ENCODE results near the gene ACTA2. TPM values are rescaled to one million over a fixed set of nuclear protein-coding genes. Genes with fewer than 3 reads are reported as not detected.

The ACTA2 gene
- total RNA-seq, 1 experiment from 2014 or later = 1.3 TPM

- Histone ChIP-seq H3K4me1 (ENCODE audit: low read length) (no peaks in the 10 kb centered on the region), H3K4me2 (ENCODE audit: low read depth, low read length, poor library complexity, severe bottlenecking) (no peak overlapping the region), H3K79me2 (ENCODE audit: low read length) (no peaks in the 10 kb centered on the region), H3K9me3 (ENCODE audit: low read length) (no peaks in the 10 kb centered on the region), H3K27me3 (ENCODE audit: low read length) (no peaks in the 10 kb centered on the region), H3K9me2 (replicated peaks; ENCODE audit: insufficient read depth, low read length) (no peaks in the 10 kb centered on the region), H3K27ac (ENCODE audit: low read length) (no peak overlapping the region), H3K4me3 (ENCODE audit: low read length) (no peak overlapping the region), H3K9ac (ENCODE audit: low read length) (no peak overlapping the region), H4K20me1 (ENCODE audit: insufficient read depth, low read depth, low read length) (no peaks in the 10 kb centered on the region), H3K36me3 (ENCODE audit: insufficient read depth, low read length) (no peaks in the 10 kb centered on the region), H2AFZ (ENCODE audit: low read length) (no peak overlapping the region)
- no peak for DNase-seq
Observed at GRCh38 chr10:88966797-88967196, 14.2 kb upstream of the ACTA2 start.

- no peak overlapping the region for H2AFZ ChIP-seq (ENCODE audit: low read length)
- no peak overlapping the region for H3K4me2 ChIP-seq (ENCODE audit: low read depth, low read length, poor library complexity, severe bottlenecking)
- DNase-seq = no peak
- no peak overlapping the region for H3K4me3 ChIP-seq (ENCODE audit: low read length)
- no peaks in the 10 kb centered on the region for H3K9me3 ChIP-seq (ENCODE audit: low read length)
- H3K36me3 ChIP-seq (ENCODE audit: insufficient read depth, low read length) = no peaks in the 10 kb centered on the region
- H4K20me1 ChIP-seq (ENCODE audit: insufficient read depth, low read depth, low read length) = no peaks in the 10 kb centered on the region
- H3K4me1 ChIP-seq (ENCODE audit: low read length) = no peaks in the 10 kb centered on the region
- no peaks in the 10 kb centered on the region for H3K79me2 ChIP-seq (ENCODE audit: low read length)
- H3K9me2 ChIP-seq (replicated peaks; ENCODE audit: insufficient read depth, low read length) = no peaks in the 10 kb centered on the region
- H3K27me3 ChIP-seq (ENCODE audit: low read length) = no peaks in the 10 kb centered on the region
- H3K9ac ChIP-seq (ENCODE audit: low read length) = no peak overlapping the region
- no peak overlapping the region for H3K27ac ChIP-seq (ENCODE audit: low read length)
Observed at GRCh38 chr10:88964869-88965415, 12.4 kb upstream of the ACTA2 start.

GRCh38 chr10:88964360-88964759 lies 11.8 kb upstream of the ACTA2 start:
- Histone ChIP-seq H3K4me2 (ENCODE audit: low read depth, low read length, poor library complexity, severe bottlenecking) (no peak overlapping the region), H3K79me2 (ENCODE audit: low read length) (no peaks in the 10 kb centered on the region), H3K27me3 (ENCODE audit: low read length) (no peaks in the 10 kb centered on the region), H3K9ac (ENCODE audit: low read length) (no peak overlapping the region), H3K36me3 (ENCODE audit: insufficient read depth, low read length) (no peaks in the 10 kb centered on the region), H3K9me3 (ENCODE audit: low read length) (no peaks in the 10 kb centered on the region), H4K20me1 (ENCODE audit: insufficient read depth, low read depth, low read length) (no peaks in the 10 kb centered on the region), H3K9me2 (replicated peaks; ENCODE audit: insufficient read depth, low read length) (no peaks in the 10 kb centered on the region), H3K4me3 (ENCODE audit: low read length) (no peak overlapping the region), H3K27ac (ENCODE audit: low read length) (no peak overlapping the region), H2AFZ (ENCODE audit: low read length) (no peak overlapping the region), H3K4me1 (ENCODE audit: low read length) (no peaks in the 10 kb centered on the region)
- no peak for DNase-seq

- no peak overlapping the region for H3K27ac ChIP-seq (ENCODE audit: low read length)
- no peaks in the 10 kb centered on the region for H3K79me2 ChIP-seq (ENCODE audit: low read length)
Observed at GRCh38 chr10:88963318-88963717, 10.7 kb upstream of the ACTA2 start.

GRCh38 chr10:88962336-88962735 lies 9.8 kb upstream of the ACTA2 start:
- no peaks in the 10 kb centered on the region for H3K36me3 ChIP-seq (ENCODE audit: insufficient read depth, low read length)
- no peak overlapping the region for H3K4me2 ChIP-seq (ENCODE audit: low read depth, low read length, poor library complexity, severe bottlenecking)
- no peaks in the 10 kb centered on the region for H3K9me3 ChIP-seq (ENCODE audit: low read length)
- DNase-seq = no peak
- H3K4me3 ChIP-seq (ENCODE audit: low read length) = no peak overlapping the region
- no peaks in the 10 kb centered on the region for H3K27me3 ChIP-seq (ENCODE audit: low read length)
- no peaks in the 10 kb centered on the region for H4K20me1 ChIP-seq (ENCODE audit: insufficient read depth, low read depth, low read length)
- no peaks in the 10 kb centered on the region for H3K79me2 ChIP-seq (ENCODE audit: low read length)
- no peak overlapping the region for H3K27ac ChIP-seq (ENCODE audit: low read length)
- H3K9ac ChIP-seq (ENCODE audit: low read length) = no peak overlapping the region
- no peak overlapping the region for H2AFZ ChIP-seq (ENCODE audit: low read length)
- H3K9me2 ChIP-seq (replicated peaks; ENCODE audit: insufficient read depth, low read length) = no peaks in the 10 kb centered on the region
- H3K4me1 ChIP-seq (ENCODE audit: low read length) = no peaks in the 10 kb centered on the region

More at GRCh38 chr10:88963318-88963717, 10.7 kb upstream of the ACTA2 start:
- Histone ChIP-seq H3K4me2 (ENCODE audit: low read depth, low read length, poor library complexity, severe bottlenecking) (no peak overlapping the region), H2AFZ (ENCODE audit: low read length) (no peak overlapping the region), H3K9me2 (replicated peaks; ENCODE audit: insufficient read depth, low read length) (no peaks in the 10 kb centered on the region), H3K36me3 (ENCODE audit: insufficient read depth, low read length) (no peaks in the 10 kb centered on the region), H3K27me3 (ENCODE audit: low read length) (no peaks in the 10 kb centered on the region), H3K4me3 (ENCODE audit: low read length) (no peak overlapping the region), H4K20me1 (ENCODE audit: insufficient read depth, low read depth, low read length) (no peaks in the 10 kb centered on the region), H3K9ac (ENCODE audit: low read length) (no peak overlapping the region), H3K4me1 (ENCODE audit: low read length) (no peaks in the 10 kb centered on the region), H3K9me3 (ENCODE audit: low read length) (no peaks in the 10 kb centered on the region)
- DNase-seq = no peak

- no peak overlapping the region for H3K4me3 ChIP-seq (ENCODE audit: low read length)
- H3K36me3 ChIP-seq (ENCODE audit: insufficient read depth, low read length) = no peaks in the 10 kb centered on the region
- H4K20me1 ChIP-seq (ENCODE audit: insufficient read depth, low read depth, low read length) = no peaks in the 10 kb centered on the region
- H2AFZ ChIP-seq (ENCODE audit: low read length) = no peak overlapping the region
- no peak for DNase-seq
- H3K27me3 ChIP-seq (ENCODE audit: low read length) = no peaks in the 10 kb centered on the region
- no peaks in the 10 kb centered on the region for H3K4me1 ChIP-seq (ENCODE audit: low read length)
- H3K4me2 ChIP-seq (ENCODE audit: low read depth, low read length, poor library complexity, severe bottlenecking) = no peak overlapping the region
- H3K79me2 ChIP-seq (ENCODE audit: low read length) = no peaks in the 10 kb centered on the region
- H3K27ac ChIP-seq (ENCODE audit: low read length) = no peak overlapping the region
- H3K9ac ChIP-seq (ENCODE audit: low read length) = no peak overlapping the region
- no peaks in the 10 kb centered on the region for H3K9me2 ChIP-seq (replicated peaks; ENCODE audit: insufficient read depth, low read length)
- H3K9me3 ChIP-seq (ENCODE audit: low read length) = no peaks in the 10 kb centered on the region
Observed at GRCh38 chr10:88961266-88961665, 8.7 kb upstream of the ACTA2 start.

- no peaks in the 10 kb centered on the region for H3K4me1 ChIP-seq (ENCODE audit: low read length)
- H3K27ac ChIP-seq (ENCODE audit: low read length) = no peak overlapping the region
- no peaks in the 10 kb centered on the region for H3K27me3 ChIP-seq (ENCODE audit: low read length)
- no peak overlapping the region for H3K9ac ChIP-seq (ENCODE audit: low read length)
- H2AFZ ChIP-seq (ENCODE audit: low read length) = no peak overlapping the region
- H3K79me2 ChIP-seq (ENCODE audit: low read length) = no peaks in the 10 kb centered on the region
- DNase-seq = no peak
- H3K9me3 ChIP-seq (ENCODE audit: low read length) = no peaks in the 10 kb centered on the region
- H4K20me1 ChIP-seq (ENCODE audit: insufficient read depth, low read depth, low read length) = no peaks in the 10 kb centered on the region
- H3K4me3 ChIP-seq (ENCODE audit: low read length) = no peak overlapping the region
- no peaks in the 10 kb centered on the region for H3K36me3 ChIP-seq (ENCODE audit: insufficient read depth, low read length)
- no peaks in the 10 kb centered on the region for H3K9me2 ChIP-seq (replicated peaks; ENCODE audit: insufficient read depth, low read length)
- no peak overlapping the region for H3K4me2 ChIP-seq (ENCODE audit: low read depth, low read length, poor library complexity, severe bottlenecking)
Observed at GRCh38 chr10:88960802-88961201, 8.2 kb upstream of the ACTA2 start.

GRCh38 chr10:88958721-88959120 lies 6.1 kb upstream of the ACTA2 start:
- Histone ChIP-seq H3K4me1 (ENCODE audit: low read length) (no peaks in the 10 kb centered on the region), H2AFZ (ENCODE audit: low read length) (no peak overlapping the region), H3K9me3 (ENCODE audit: low read length) (no peaks in the 10 kb centered on the region), H4K20me1 (ENCODE audit: insufficient read depth, low read depth, low read length) (no peaks in the 10 kb centered on the region), H3K79me2 (ENCODE audit: low read length) (no peaks in the 10 kb centered on the region), H3K4me3 (ENCODE audit: low read length) (no peak overlapping the region), H3K36me3 (ENCODE audit: insufficient read depth, low read length) (no peaks in the 10 kb centered on the region), H3K27me3 (ENCODE audit: low read length) (no peaks in the 10 kb centered on the region), H3K27ac (ENCODE audit: low read length) (no peak overlapping the region), H3K9me2 (replicated peaks; ENCODE audit: insufficient read depth, low read length) (no peaks in the 10 kb centered on the region), H3K9ac (ENCODE audit: low read length) (no peak overlapping the region), H3K4me2 (ENCODE audit: low read depth, low read length, poor library complexity, severe bottlenecking) (no peak overlapping the region)
- no peak for DNase-seq

GRCh38 chr10:88957381-88957780 lies 4.8 kb upstream of the ACTA2 start:
- no peaks in the 10 kb centered on the region for H3K36me3 ChIP-seq (ENCODE audit: insufficient read depth, low read length)
- H3K9ac ChIP-seq (ENCODE audit: low read length) = no peak overlapping the region
- no peaks in the 10 kb centered on the region for H4K20me1 ChIP-seq (ENCODE audit: insufficient read depth, low read depth, low read length)
- no peak overlapping the region for H3K4me2 ChIP-seq (ENCODE audit: low read depth, low read length, poor library complexity, severe bottlenecking)
- H3K9me2 ChIP-seq (replicated peaks; ENCODE audit: insufficient read depth, low read length) = no peaks in the 10 kb centered on the region
- no peak overlapping the region for H3K4me3 ChIP-seq (ENCODE audit: low read length)
- no peak overlapping the region for H2AFZ ChIP-seq (ENCODE audit: low read length)
- no peaks in the 10 kb centered on the region for H3K9me3 ChIP-seq (ENCODE audit: low read length)
- H3K27ac ChIP-seq (ENCODE audit: low read length) = no peak overlapping the region
- no peaks in the 10 kb centered on the region for H3K79me2 ChIP-seq (ENCODE audit: low read length)
- H3K4me1 ChIP-seq (ENCODE audit: low read length) = no peaks in the 10 kb centered on the region
- H3K27me3 ChIP-seq (ENCODE audit: low read length) = no peaks in the 10 kb centered on the region
- DNase-seq = no peak
